ENCODE results near the gene CATSPERB.
A peak's percentile ranks its signal among the peaks of the same experiment; 100 is the strongest.
"Not testable (repeated sequence)": the region's sequence is repeated elsewhere in the genome, so short reads cannot be mapped to it uniquely, and the experiment has no call there.

Gene CATSPERB

DNA sequence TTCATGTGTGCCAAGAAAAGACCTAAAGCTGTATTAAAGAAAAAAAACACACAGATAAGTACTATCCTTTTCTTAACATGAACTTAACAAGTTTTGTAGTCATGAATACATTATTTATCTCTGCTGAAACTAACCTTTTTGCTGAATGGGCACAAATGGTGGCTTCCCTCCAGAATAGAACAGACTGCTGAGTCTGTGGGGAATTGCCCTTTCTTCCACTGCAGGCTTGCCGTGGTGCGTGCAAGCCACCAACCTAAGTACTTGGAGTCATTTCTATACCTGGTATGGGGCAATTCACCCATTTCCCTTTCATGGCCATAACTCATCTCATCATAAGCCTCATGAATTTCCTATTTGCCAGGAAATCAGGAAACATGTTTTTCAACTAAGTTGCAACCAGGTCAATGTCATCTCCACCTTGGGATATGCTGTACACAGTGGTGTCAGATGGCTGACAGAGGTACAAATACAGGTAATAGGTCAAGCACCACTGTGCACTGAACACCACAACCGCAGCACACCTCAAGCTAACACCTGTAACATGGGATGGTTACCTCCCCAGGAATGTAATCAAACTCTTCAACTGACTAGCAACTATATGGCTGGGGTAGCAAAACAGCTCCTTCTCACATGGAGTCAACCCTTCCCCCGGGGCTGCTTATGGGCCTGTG is 49.9 kb downstream of the CATSPERB start:
- Histone ChIP-seq H3K9ac (ENCODE audit: low read length) (no peak overlapping the region), H3K9me3 (ENCODE audit: insufficient read depth, low read depth, low read length) (peaks cover 3% of the 10 kb centered on the region), H3K4me3 (ENCODE audit: low read depth, low read length) (no peak overlapping the region), H3K18ac (ENCODE audit: low read length) (no peak overlapping the region), H4K8ac (ENCODE audit: low read depth, low read length) (no peak overlapping the region), H2AK5ac (ENCODE audit: low read length) (no peak overlapping the region), H4K91ac (ENCODE audit: low read depth, low read length) (no peak overlapping the region), H3K4ac (ENCODE audit: low read depth, low read length) (no peak overlapping the region), H3K79me1 (ENCODE audit: low read length) (no peaks in the 10 kb centered on the region), H3K27ac (ENCODE audit: low read depth, low read length) (no peak overlapping the region), H3K14ac (ENCODE audit: low read length) (no peak overlapping the region), H3K79me2 (ENCODE audit: control insufficient read depth, insufficient read depth, low read length, poor library complexity) (no peaks in the 10 kb centered on the region), H3K4me1 (ENCODE audit: control insufficient read depth in 1 of 2, insufficient read depth in 2 of 2, low read length in 2 of 2) (no peaks in the 10 kb centered on the region), H2BK5ac (ENCODE audit: low read depth, low read length, poor library complexity) (no peak overlapping the region), H3K4me2 (ENCODE audit: low read length) (no peak overlapping the region), H3K23ac (ENCODE audit: low read length) (no peak overlapping the region), H3K36me3 (ENCODE audit: control insufficient read depth in 1 of 2, insufficient read depth in 2 of 2, low read length in 2 of 2) (no peaks in the 10 kb centered on the region), H2AFZ (ENCODE audit: insufficient read depth, low read length, poor library complexity) (no peak overlapping the region), H2BK120ac (ENCODE audit: insufficient read depth, low read length, poor library complexity) (no peak overlapping the region), H3K27me3 (ENCODE audit: insufficient read depth, low read length) (no peaks in the 10 kb centered on the region), H2BK12ac (ENCODE audit: low read length) (no peak overlapping the region), H4K12ac (ENCODE audit: low read depth, low read length) (no peak overlapping the region)
- no CpG with 5 or more reads among the region's 4 CpGs for WGBS (ENCODE audit: extremely low coverage, insufficient coverage, insufficient read length)
- DNase-seq, result no peak

DNA sequence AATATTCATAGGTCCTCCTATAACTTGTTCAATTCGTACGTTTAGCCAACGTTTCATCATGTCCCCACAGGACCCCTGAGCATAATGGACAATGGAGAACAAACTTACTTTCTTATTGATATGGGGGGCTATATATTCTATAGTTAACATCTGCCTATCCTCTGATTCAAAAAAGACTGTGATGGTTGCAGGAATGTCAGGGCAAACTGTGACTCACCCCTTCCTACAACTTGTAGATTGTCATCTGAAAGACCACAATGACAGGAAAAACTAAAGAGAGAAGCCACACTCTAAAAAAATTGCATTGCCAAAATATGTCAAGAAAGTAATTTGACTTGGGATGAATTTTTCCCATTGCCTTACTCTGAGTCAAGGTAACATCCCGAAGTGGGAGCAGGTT is 50.8 kb downstream of the CATSPERB start:
- no peak overlapping the region for H3K4ac ChIP-seq (ENCODE audit: low read depth, low read length)
- H3K9ac ChIP-seq (ENCODE audit: low read length), result no peak overlapping the region
- no peaks in the 10 kb centered on the region for H3K79me2 ChIP-seq (ENCODE audit: control insufficient read depth, insufficient read depth, low read length, poor library complexity)
- H3K4me3 ChIP-seq (ENCODE audit: low read depth, low read length), result no peak overlapping the region
- H4K12ac ChIP-seq (ENCODE audit: low read depth, low read length), result no peak overlapping the region
- no CpG with 5 or more reads among the region's 4 CpGs for WGBS (ENCODE audit: extremely low coverage, insufficient coverage, insufficient read length)
- H2BK5ac ChIP-seq (ENCODE audit: low read depth, low read length, poor library complexity), result no peak overlapping the region
- no peak overlapping the region for H2AFZ ChIP-seq (ENCODE audit: insufficient read depth, low read length, poor library complexity)
- H3K4me1 ChIP-seq (ENCODE audit: control insufficient read depth in 1 of 2, insufficient read depth in 2 of 2, low read length in 2 of 2), result no peaks in the 10 kb centered on the region
- no peak overlapping the region for H4K91ac ChIP-seq (ENCODE audit: low read depth, low read length)
- no peaks in the 10 kb centered on the region for H3K36me3 ChIP-seq (ENCODE audit: control insufficient read depth in 1 of 2, insufficient read depth in 2 of 2, low read length in 2 of 2)
- no peak overlapping the region for H3K14ac ChIP-seq (ENCODE audit: low read length)
- H2BK120ac ChIP-seq (ENCODE audit: insufficient read depth, low read length, poor library complexity), result no peak overlapping the region
- no peaks in the 10 kb centered on the region for H3K79me1 ChIP-seq (ENCODE audit: low read length)
- H4K8ac ChIP-seq (ENCODE audit: low read depth, low read length), result no peak overlapping the region
- no peak overlapping the region for H3K27ac ChIP-seq (ENCODE audit: low read depth, low read length)
- H3K23ac ChIP-seq (ENCODE audit: low read length), result no peak overlapping the region
- no peak overlapping the region for H2AK5ac ChIP-seq (ENCODE audit: low read length)
- no peak overlapping the region for H3K4me2 ChIP-seq (ENCODE audit: low read length)
- H2BK12ac ChIP-seq (ENCODE audit: low read length), result no peak overlapping the region
- H3K9me3 ChIP-seq (ENCODE audit: insufficient read depth, low read depth, low read length), result peaks cover 3% of the 10 kb centered on the region
- no peaks in the 10 kb centered on the region for H3K27me3 ChIP-seq (ENCODE audit: insufficient read depth, low read length)
- DNase-seq, result peak in 1 of 2 donors; percentile 4
- H3K18ac ChIP-seq (ENCODE audit: low read length), result no peak overlapping the region

DNA sequence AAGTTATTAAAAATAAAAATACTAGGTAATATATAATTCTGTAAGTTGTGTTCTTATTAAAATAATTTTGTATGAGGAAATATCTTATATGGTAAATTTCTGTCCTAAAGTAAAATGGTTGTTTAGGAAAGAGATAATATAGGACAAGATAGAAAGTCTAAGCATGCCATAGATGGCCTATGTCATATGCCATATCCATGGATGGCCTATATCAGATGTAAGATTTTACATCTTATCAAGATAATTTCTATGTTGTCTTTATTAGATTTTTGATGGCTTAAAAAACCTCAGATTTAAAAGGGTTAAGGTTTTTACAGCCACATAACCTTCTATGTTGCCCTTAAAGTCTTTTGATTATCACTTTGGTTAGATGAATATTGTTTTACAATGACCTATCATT is 52.6 kb downstream of the CATSPERB start:
- Histone ChIP-seq H3K9ac (ENCODE audit: low read length) (no peak overlapping the region), H2BK120ac (ENCODE audit: insufficient read depth, low read length, poor library complexity) (no peak overlapping the region), H4K91ac (ENCODE audit: low read depth, low read length) (no peak overlapping the region), H3K4me2 (ENCODE audit: low read length) (no peak overlapping the region), H3K23ac (ENCODE audit: low read length) (no peak overlapping the region), H3K18ac (ENCODE audit: low read length) (no peak overlapping the region), H3K14ac (ENCODE audit: low read length) (no peak overlapping the region), H2AFZ (ENCODE audit: insufficient read depth, low read length, poor library complexity) (no peak overlapping the region), H3K79me1 (ENCODE audit: low read length) (no peaks in the 10 kb centered on the region), H2BK12ac (ENCODE audit: low read length) (no peak overlapping the region), H3K9me3 (ENCODE audit: insufficient read depth, low read depth, low read length) (peaks cover 3% of the 10 kb centered on the region), H3K4me1 (ENCODE audit: control insufficient read depth in 1 of 2, insufficient read depth in 2 of 2, low read length in 2 of 2) (no peaks in the 10 kb centered on the region), H3K79me2 (ENCODE audit: control insufficient read depth, insufficient read depth, low read length, poor library complexity) (no peaks in the 10 kb centered on the region), H3K27me3 (ENCODE audit: insufficient read depth, low read length) (no peaks in the 10 kb centered on the region), H4K8ac (ENCODE audit: low read depth, low read length) (no peak overlapping the region), H2BK5ac (ENCODE audit: low read depth, low read length, poor library complexity) (no peak overlapping the region), H3K36me3 (ENCODE audit: control insufficient read depth in 1 of 2, insufficient read depth in 2 of 2, low read length in 2 of 2) (no peaks in the 10 kb centered on the region), H2AK5ac (ENCODE audit: low read length) (no peak overlapping the region), H3K27ac (ENCODE audit: low read depth, low read length) (no peak overlapping the region), H4K12ac (ENCODE audit: low read depth, low read length) (no peak overlapping the region), H3K4ac (ENCODE audit: low read depth, low read length) (no peak overlapping the region), H3K4me3 (ENCODE audit: low read depth, low read length) (no peak overlapping the region)
- DNase-seq, result no peak

DNA sequence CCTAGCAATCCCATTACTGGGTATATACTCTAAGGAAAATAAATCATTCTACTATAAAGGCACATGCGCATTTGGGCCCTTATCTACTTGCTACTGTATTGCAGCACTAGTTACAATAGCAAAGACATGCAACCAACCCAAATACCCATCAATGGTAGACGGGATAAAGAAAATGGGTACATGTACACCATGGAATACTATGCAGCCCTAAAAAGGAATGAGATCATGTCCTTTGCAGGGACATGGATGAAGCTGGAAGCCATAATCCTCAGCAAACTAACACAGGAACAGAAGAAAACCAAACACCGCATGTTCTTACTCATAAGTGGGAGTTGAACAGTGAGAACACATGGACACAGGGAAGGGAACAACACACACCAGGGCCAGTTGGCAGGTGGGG is 54.2 kb downstream of the CATSPERB start:
- WGBS (ENCODE audit: extremely low coverage, insufficient coverage, insufficient read length), result no CpG with 5 or more reads among the region's 3 CpGs
- H3K27ac ChIP-seq (ENCODE audit: low read depth, low read length); H3K36me3 ChIP-seq (ENCODE audit: control insufficient read depth in 1 of 2, insufficient read depth in 2 of 2, low read length in 2 of 2); H2AK5ac ChIP-seq (ENCODE audit: low read length); H3K4ac ChIP-seq (ENCODE audit: low read depth, low read length); H2BK5ac ChIP-seq (ENCODE audit: low read depth, low read length, poor library complexity); H3K9me3 ChIP-seq (ENCODE audit: insufficient read depth, low read depth, low read length); H2AFZ ChIP-seq (ENCODE audit: insufficient read depth, low read length, poor library complexity); H3K14ac ChIP-seq (ENCODE audit: low read length); H2BK12ac ChIP-seq (ENCODE audit: low read length); H3K23ac ChIP-seq (ENCODE audit: low read length); H3K79me2 ChIP-seq (ENCODE audit: control insufficient read depth, insufficient read depth, low read length, poor library complexity); H4K12ac ChIP-seq (ENCODE audit: low read depth, low read length); H3K79me1 ChIP-seq (ENCODE audit: low read length); H3K27me3 ChIP-seq (ENCODE audit: insufficient read depth, low read length); DNase-seq; H4K91ac ChIP-seq (ENCODE audit: low read depth, low read length); H2BK120ac ChIP-seq (ENCODE audit: insufficient read depth, low read length, poor library complexity); H3K4me2 ChIP-seq (ENCODE audit: low read length); H3K18ac ChIP-seq (ENCODE audit: low read length); H4K8ac ChIP-seq (ENCODE audit: low read depth, low read length); H3K4me1 ChIP-seq (ENCODE audit: control insufficient read depth in 1 of 2, insufficient read depth in 2 of 2, low read length in 2 of 2); H3K4me3 ChIP-seq (ENCODE audit: low read depth, low read length); H3K9ac ChIP-seq (ENCODE audit: low read length): not testable (repeated sequence)
